Skeletal muscle cell (primary cell): ENCODE data around the gene TMEM125.

Experiments used
- DNase-seq: peaks from one replicate; pipeline ENCODE4 v3.0.0-alpha.2; 2010; ENCODE audit warnings: low read depth
- H3K4me3 ChIP-seq: 2 replicates; pipeline ENCODE4 v1.5.1; 2011; ENCODE audit warnings: low read depth, mild to moderate bottlenecking, control low read depth, low read length, moderate library complexity

TMEM125 gene

DNA sequence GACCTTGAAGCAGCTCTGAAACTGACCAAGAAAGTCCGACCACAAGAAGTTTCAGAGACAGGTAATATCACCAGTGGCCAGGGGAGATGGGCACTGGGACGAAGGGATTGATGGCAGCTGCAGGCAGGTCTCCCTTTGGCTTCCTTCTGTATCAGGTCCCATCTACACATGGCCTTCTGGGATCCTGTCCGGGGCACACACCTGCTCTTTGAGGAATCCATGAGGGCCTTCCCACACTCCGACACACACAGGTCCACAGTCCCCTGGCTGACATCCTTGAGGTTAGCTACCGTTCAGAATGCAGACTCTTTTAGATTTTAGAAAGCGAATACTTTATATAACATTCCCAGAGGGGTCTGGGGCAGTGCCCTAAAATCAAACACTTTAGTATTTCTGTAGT, 26.5 kb upstream of the TMEM125 start:
- H3K4me3 ChIP-seq, result no peak overlapping the region
- DNase-seq, result no peak

- H3K4me3 ChIP-seq, result no peak overlapping the region
- no peak for DNase-seq
Measured at GRCh38 chr1:43246466-43247213, 23.1 kb upstream of the TMEM125 start.

- H3K4me3 ChIP-seq, result no peak overlapping the region
- DNase-seq, result no peak
Measured at GRCh38 chr1:43247256-43247921, 22.4 kb upstream of the TMEM125 start.

DNA sequence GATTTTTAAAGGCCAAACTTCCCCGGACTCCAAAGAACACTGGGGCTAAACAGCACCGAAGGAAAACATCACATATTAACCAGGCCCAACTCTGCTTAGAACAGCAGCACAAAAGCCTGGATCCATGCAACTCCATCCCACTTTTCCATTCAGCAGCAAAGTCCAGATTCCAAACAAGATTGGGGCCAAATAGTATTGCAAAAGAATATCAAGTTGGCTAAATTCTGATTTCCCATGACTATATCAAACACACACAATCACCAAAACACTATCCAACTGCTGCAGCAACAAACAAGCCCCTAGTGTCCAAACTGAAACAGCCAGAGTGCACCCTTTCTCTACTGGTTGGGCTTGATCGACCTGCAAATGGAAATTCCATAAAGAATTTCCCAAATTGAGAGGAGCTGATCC, 19.4 kb upstream of the TMEM125 start:
- H3K4me3 ChIP-seq, result no peak overlapping the region
- no peak for DNase-seq

DNA sequence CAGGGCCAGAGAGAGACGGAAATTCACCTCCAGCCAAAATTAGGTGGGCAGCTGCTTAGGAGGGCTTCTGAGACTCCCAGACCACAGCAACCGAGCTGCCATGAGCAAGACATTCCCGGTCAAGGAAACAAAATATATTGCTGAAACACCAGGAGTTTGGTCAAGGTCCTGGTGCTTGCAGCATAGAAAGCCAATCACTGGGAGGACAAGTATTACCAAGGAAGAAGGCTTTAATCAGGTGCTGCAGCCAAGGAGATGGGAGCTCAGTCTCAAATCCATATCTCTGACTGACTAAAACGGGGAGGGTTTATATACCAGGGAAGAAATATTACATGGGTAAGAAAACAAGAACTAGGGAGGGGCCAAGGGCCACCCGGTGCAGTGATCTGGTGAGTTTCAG, 18.8 kb upstream of the TMEM125 start:
- DNase-seq, result no peak

GRCh38 chr1:43252225-43252624, 17.6 kb upstream of the TMEM125 start:
- no peak for DNase-seq
- H3K4me3 ChIP-seq, result no peak overlapping the region

More for the DNA sequence above, 18.8 kb upstream of the TMEM125 start:
- H3K4me3 ChIP-seq, result no peak overlapping the region

- no peak overlapping the region for H3K4me3 ChIP-seq
Measured at GRCh38 chr1:43253173-43253572, 16.6 kb upstream of the TMEM125 start.

GRCh38 chr1:43253876-43254275, 15.9 kb upstream of the TMEM125 start:
- no peak overlapping the region for H3K4me3 ChIP-seq
- DNase-seq, result no peak

More at GRCh38 chr1:43253173-43253572, 16.6 kb upstream of the TMEM125 start:
- no peak for DNase-seq

DNA sequence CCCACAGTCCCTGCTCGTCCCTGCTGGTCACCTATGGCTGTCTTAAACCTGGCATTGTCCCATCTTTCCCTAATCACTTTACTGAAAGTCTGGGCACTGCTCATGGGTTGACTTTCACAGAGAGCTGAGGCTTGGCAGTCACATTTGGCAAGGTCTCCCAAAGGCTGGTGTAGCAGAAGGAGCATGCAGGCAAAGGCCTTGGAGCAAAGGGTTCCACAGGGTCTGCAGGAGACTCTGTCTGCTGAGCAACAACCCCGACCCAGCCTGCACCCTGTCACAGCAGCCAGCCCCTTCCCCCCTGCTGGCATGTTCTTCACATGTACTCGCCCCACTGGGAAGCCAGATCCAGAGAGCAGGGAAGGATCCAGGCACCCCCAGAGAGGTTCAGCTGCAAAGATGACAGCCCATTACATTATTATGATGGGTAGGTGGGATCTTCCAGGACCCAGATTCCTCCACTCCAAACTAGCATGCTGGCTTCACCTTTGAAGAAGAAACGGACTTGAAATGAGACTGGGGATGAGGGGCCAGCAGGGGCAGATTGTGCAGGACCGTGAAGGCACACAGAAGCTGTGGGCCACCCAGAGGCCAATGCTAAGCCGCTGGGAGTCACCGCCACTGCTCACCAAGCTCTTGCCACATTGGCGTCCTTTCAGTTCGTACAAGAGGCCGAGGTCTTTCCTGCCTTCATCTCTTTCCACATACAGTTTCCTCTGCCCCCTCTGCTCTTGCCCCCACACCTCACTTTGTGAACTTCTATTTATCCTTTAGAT, 14.2 kb upstream of the TMEM125 start:
- no peak overlapping the region for H3K4me3 ChIP-seq
- DNase-seq, result no peak

DNA sequence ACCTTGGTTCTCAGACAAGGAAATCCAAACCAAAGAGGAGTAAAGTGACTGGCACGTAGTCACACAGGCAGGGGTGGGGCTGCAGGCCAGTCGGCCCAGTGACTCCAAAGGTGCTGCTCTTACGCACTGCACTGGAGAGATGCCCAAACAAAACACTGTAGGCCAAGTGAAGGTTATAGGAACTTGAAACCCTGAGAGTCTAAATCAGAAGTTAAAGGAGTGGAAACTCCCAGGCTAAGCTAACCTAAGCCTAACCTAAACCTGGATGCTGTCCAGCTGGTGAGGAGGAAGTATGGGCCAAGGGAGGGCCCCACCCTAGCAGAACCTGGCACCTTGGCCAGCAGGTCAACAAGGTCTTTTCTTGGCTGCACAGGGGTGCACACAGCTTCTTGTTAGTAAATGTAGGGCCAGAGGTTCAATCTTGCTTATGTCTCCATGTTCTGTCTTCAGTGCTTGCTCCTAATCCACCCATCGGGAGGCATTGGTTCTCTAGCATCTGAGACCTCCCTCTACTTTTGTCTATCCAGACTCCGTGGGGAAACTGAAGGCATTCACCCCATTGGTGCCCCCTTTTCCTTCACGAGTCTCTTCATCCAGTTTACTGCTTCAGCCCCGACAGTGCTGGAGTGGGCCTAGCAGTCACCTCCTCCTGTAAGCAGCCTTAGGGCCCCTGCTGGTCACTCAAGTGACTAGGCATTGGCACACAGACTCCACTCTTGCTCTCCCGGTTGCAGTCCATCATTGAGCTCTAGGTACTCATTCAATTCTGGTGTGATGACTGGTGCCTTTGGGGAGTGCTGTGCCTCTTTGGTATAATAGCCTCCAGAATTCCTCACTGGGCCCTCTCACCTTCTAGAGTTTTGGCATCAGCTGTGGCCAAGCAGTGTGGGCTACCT, 12.9 kb upstream of the TMEM125 start:
- H3K4me3 ChIP-seq, result no peak overlapping the region
- no peak for DNase-seq

- DNase-seq, result no peak
- no peak overlapping the region for H3K4me3 ChIP-seq
Measured at GRCh38 chr1:43258370-43258769, 11.4 kb upstream of the TMEM125 start.

GRCh38 chr1:43265431-43265830, 4.4 kb upstream of the TMEM125 start:
- H3K4me3 ChIP-seq, result no peak overlapping the region
- DNase-seq, result no peak

DNA sequence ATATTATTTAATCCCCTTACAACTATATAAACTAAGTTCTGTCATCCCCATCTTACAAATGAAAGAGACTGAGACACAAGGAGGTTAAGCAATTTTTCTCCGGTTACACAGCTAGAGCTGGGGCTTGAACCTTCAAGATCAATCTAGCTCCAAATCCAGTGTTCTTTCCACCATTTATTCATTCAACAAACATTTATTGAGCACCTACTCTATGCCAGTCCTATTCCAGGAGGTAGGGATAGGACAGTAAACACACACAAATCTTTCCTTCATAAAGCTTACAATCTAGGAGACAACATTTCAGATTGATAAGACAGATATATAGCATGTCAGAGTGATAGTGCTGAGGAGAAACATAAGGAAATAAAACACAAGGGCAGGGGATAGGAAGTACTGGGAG, 2.9 kb upstream of the TMEM125 start:
- DNase-seq, result no peak
- no peak overlapping the region for H3K4me3 ChIP-seq

- DNase-seq, result peak; percentile 65
- H3K4me3 ChIP-seq, result no peak overlapping the region
Measured at GRCh38 chr1:43267291-43267805, 2.4 kb upstream of the TMEM125 start.

DNA sequence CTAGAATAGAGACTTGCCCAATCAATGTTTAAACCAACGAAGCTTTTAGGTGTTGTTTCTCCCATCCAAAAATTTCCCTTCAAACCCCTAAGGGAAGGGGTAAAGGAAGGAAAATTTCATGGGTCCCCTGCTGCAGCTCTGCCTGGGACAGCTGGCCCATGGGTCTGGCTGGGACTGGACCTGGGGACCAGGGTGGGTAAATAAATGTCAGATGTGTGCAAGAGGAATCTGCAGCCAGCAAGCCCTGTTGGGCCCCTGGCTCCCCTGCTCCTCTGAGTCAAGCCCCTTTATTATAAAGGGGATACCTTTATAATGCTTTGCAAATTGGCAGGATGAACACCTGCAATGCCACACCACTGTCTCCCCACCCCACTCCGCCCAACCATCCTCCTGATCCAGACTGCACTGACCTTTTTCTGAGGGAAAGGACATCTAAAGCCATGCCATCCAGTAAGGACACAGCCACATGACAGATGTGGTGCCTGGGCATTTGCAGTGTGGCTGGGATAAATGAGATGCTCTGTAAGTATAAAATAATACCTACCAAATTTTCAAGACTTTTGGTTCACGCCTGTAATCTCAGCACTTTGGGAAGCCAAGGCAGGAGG, 1.9 kb upstream of the TMEM125 start:
- H3K4me3 ChIP-seq, result no peak overlapping the region

DNA sequence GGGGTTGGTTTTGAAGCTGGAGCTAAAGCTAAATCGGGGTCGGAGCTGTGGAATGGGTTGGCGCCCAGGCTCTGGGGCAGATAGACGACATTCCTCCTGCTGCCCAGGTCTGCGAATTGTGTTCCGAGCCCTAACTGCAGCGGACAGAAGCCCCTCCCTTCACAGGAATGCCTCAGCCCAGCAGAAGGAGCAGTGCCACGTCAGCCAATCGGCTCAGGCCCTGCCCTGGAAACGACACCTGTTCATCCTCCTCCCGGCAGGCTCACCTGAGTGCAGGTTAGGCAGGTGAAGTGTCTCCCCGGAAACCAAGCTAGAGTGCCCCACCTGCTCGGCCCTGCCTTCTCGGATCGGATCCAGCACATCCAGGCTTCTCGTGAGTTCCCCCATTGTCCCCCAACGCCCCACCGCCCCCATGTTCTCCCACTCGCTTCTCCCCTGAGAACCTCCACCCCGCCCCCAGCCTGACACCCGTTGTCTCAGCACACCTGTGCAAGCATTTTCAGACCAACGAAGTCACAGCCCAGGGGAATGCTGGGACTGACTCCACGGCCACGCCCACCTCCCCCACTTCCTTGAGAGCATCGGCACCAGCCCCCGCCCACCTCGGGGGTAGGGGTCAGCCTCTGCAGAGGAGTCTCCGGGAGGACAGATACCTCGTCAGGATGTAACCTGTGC, 775 bp downstream of the TMEM125 start:
- no peak for DNase-seq
- H3K4me3 ChIP-seq, result no peak overlapping the region

More for the DNA sequence above, 1.9 kb upstream of the TMEM125 start:
- no peak for DNase-seq

GRCh38 chr1:43271186-43272118, 1.7 kb downstream of the TMEM125 start:
- no peak for DNase-seq
- H3K4me3 ChIP-seq, result no peak overlapping the region
